HG02763 (cell line): ENCODE measurements around the gene ZNF324.
"Not testable (repeated sequence)": the region's sequence is repeated elsewhere in the genome, so short reads cannot be mapped to it uniquely, and the experiment has no call there.

Experiments used
- ATAC-seq: cut with Tn5 transposase; IDR thresholded peaks from one replicate; pipeline ENCODE4 v1.9.1; 2021; ENCODE audit warnings: mild to moderate bottlenecking, moderate library complexity; ENCODE audit not compliant: unreplicated experiment

Gene ZNF324

DNA sequence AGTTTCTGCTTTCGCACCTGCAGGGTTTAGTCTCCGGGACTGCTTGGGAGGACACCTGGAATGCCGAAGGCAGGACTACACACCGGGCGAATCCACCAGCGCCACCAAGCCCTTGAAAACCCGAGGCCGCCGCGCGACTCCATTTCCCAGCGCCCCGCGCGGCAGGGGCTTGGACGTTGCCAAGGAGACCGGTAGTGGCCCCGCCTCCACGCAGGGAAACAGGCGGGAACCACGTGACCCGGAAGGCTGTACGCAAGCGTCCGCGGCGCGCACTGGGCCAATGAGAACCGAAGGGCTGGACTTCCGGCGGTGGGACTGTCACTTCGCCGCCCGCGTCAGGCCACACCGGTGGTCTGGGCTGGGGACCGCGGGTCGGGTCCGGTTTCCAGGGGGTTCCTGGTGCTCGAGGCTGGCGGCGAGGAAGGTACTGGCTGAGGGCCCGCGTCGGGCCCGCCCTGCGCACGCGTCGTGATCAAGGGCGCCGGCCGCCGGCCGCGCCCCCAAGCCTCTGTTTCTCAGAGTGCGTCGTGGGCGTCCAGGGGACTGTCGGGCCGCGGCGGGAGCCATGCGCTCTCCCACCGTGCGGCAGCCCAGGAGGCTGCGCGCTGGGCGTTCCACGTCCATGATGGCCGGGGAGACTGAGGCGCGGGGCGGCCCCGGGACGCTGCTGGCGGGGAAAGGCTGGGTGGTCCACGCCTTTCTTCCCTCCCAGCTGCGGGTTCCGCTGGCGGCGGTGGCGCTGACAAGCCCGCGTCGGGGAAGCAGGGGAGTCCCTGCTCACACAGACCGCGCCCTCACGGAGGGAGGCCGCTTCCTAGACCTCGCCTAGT lies at the start of gene ZNF324:
Gene ZNF324 (plus strand): TSS at position 321 of the 830 bp plus-strand sequence. CDS start 2,106 bp downstream, outside the sequence.
- peak; percentile 87 for ATAC-seq

DNA sequence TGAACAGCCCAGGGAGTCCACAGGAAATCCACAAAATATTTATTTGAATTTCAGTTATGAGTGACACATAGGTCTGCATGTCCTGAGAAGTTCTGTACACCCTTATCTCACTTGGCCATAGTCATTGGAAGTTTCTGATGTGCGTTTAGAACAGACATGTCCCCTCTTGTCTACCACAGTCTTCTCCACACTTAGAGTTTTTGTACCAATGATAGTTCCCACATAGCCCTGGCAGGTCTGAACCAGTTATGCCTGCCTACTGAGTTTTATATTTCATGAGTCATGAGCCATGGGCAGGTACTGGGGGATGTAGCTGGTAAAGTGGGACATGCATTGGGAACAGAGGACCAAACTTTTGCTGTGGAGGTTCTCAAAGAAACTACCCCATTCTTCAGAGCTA lies 38.3 kb upstream of the ZNF324 start:
- ATAC-seq = no peak

- no peak for ATAC-seq
Measured at GRCh38 chr19:58429745-58430144, 37.1 kb upstream of the ZNF324 start.

DNA sequence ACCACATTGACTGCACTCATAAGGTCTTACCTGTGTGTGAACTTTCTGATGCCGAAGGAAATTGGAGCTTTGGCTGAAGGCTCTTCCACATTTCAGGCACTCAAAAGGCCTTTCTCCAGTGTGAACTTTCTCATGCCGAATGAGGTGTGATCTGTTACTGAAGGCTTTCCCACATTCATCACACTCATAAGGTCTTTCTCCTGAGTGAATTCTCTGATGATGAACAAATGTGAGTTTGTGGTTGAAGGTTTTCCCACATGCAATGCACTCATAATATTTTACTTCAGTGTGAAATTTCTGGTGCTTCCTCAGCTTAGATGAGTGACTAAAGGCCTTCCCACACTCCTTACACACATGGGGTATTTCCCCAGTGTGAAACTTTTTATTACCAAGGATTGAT lies 32.7 kb upstream of the ZNF324 start:
- ATAC-seq = no peak

DNA sequence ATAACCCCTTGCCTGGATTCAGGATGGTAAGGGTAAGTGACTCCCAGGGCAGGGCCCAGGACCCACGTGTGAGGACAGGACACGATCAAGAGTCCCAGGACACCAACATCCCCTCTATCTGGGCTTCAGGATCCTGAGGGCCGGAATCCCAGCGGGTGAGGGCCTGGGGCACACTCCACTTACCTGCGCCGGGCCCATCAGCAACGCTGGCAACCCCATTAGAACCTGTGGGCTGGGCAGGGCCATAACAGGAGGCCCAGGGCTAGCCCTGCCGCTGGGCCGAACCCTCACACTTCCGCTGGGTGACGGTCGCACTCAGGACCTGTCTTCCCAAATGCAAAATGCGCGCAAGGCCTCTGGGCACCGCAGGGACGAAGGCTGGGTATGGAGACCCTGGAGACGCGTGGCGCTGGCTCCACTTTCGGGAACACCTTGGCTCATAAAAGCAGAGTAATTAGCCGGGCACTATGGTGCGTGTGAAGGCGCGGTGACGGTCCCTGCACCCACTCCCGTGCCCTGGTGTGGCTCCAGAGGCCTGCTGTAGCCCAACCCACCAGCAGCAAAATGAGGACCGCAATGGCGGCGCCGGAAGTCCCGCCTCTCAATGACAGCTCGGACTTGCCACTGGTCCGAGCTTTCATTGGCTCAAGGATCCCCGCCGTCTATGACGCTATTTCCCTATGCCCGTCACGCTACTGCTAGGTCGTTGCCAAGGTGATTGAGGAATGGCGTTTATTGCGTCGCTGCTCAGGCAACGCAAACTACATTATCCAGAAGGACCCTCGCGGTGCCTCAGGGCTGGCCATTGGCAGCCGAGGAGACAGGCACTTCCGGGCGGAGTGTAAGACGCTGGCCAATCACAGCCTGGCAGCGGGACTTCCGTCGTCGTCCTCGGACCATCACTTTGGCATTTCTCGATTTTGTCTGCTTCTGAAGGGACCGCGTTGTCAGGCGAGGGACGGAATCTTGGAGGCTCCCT lies 27.0 kb upstream of the ZNF324 start, which contains the start of gene ZNF132:
Gene ZNF132 (minus strand): TSS at position 578 of the 979 bp plus-strand sequence. CDS start 332 bp downstream, at position 246.
- peak; percentile 96 for ATAC-seq

DNA sequence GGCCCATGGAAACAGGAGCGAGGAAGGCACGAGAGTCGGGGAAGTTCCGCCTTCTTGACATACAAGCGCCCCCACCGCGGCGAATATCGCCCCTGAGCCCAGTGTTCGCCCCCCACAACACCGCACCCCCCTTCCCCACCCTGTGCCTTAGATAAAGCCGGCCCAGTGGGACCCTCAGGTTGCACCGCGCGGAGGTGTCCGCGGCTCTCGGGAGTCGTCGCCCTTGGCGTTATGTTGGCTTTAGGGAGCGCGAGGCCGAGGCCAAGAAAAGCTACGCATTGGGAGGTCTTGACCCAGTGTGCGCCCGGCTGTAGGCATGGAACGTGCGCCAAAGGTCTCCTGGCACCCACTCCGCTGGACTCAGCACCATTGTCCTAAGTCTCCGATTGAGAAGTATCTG lies 26.3 kb upstream of the ZNF324 start:
- ATAC-seq = no peak

DNA sequence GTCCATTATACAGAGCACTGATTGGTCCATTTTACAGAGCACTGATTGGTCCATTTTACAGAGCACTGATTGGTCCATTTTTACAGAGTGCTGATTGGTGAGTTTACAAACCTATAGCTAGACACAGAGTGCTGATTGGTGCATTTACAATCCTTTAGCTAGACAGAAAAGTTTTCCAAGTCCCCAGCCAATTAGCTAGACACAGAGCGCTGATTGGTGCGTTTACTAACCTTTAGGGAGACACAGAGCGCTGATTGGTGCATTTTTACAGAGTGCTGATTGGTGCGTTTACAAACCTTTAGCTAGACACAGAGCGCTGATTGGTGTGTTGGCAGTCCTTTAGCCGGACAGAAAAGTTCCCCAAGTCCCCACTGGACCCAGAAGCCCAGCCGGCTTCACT lies 23.9 kb upstream of the ZNF324 start:
- not testable (repeated sequence) for ATAC-seq

DNA sequence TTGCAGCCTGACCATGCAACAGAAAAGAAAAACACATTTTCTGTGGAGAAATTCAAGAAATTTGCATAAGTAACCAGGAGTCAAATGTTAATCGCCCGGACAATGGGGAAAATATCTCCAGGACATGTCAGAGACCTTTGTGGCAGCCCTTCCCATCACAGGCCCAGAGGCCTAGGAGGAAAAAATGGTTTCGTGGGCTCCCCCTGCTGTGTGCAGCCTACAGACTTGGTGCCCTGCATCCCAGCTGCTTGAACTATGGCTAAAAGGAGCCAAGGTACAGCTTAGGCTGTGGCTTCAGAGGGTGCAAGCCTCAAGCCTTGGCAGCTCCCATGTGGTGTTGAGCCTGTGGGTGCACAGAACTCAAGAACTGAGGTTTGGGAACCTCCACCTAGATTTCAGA lies 18.0 kb upstream of the ZNF324 start:
- not testable (repeated sequence) for ATAC-seq

DNA sequence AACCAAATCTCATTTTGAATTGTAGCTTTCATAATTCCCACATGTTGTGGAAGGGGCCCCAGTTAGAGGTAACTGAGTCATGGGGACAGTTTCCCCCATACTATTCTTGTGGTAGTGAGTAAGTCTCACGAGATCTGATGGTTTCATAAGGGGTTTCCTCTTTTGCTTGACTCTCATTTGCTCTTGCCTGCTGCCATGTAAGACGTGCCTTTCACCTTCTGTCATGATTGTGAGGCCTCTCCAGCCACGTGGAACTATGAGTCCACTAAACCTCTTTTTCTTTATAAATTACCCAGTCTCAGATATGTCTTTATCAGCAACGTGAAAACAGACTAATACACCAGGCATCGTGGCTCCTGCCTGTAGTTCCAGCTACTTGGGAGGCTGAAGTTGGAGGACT lies 16.9 kb upstream of the ZNF324 start:
- ATAC-seq = not testable (repeated sequence)

- ATAC-seq = peak; percentile 11
Measured at GRCh38 chr19:58450856-58451357, 16.0 kb upstream of the ZNF324 start.

DNA sequence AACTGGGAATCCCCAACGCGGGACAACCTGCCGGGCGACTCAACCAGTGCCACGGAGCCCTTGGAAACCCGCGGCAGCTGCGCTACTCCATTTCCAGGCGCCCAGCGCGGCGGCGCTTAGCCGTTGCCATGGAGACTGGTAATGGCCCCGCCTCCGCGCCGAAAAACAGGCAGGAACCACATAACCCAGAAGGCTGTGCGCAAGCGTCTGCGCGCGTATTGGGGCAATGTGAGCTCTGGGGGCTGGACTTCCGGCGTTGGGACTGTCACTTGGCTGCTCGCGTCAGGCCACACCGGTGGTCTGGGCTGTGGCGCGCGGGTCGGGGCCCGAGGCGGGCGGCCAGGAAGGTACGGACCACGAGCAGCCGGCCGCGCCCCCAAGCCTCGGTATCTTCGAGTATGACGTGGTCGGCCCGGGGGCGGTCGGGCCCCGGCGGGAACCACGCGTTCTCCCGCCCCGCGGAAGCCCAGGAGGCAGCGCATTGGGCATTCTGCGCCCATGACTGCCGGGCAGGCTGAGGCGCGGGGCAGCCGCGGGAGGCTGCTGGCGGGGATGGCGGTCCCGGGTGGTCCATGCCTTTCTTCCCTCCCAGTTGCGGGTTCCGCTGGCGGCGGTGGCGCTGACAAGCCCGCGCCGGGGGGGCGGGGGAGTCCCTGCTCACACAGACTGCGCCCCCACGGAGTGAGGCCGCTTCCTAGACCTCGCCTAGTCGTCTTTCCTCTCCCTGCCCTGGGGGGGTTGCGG lies 15.3 kb upstream of the ZNF324 start, which contains the start of gene ZNF324B:
Gene ZNF324B (plus strand): TSS at position 265 of the 744 bp plus-strand sequence. CDS start 2,080 bp downstream, outside the sequence.
- peak; percentile 97 for ATAC-seq

- no peak for ATAC-seq
Measured at GRCh38 chr19:58453743-58454142, 13.1 kb upstream of the ZNF324 start.

DNA sequence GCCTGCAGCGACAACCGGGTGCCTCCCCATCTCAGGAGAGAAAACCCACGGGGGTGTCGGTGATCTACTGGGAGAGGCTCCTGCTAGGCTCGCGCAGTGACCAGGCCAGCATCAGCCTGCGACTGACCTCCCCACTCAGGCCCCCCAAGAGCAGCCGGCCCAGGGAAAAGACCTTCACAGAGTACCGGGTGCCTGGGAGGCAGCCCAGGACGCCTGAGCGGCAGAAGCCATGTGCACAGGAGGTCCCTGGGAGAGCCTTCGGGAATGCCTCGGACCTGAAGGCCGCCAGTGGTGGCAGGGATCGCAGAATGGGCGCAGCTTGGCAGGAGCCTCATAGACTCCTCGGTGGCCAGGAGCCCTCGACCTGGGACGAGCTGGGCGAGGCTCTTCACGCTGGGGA lies 11.6 kb upstream of the ZNF324 start:
- no peak for ATAC-seq

DNA sequence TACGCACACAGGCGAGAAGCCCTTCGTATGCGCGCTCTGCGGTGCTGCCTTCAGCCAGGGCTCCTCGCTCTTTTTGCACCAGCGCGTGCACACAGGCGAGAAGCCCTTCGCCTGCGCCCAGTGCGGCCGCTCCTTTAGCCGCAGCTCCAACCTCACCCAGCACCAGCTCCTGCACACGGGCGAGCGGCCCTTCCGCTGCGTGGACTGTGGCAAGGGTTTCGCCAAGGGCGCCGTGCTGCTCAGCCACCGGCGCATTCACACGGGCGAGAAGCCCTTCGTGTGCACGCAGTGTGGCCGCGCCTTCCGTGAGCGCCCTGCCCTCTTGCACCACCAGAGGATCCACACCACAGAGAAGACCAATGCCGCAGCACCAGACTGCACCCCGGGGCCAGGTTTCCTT lies 10.8 kb upstream of the ZNF324 start:
- ATAC-seq = no peak

DNA sequence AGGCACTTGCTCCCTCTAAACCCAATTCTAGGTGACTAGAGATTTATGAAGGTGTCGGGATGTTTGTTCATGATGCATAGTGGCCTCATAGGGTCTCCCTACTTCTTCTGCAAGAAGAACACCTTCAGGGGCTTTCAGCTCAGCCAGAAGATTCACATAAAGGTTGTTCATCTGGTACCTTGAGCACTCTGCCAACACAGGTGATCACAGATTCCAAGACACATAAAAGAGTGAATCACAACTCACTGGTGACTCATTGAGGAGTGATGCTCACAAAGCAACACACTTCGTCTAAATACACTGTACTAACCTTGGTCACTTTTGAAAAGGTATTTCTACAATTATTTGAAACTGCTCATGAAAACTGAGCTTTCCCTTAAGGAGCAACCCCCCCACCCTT lies 6.8 kb upstream of the ZNF324 start:
- ATAC-seq = no peak

- no peak for ATAC-seq
Measured at GRCh38 chr19:58466089-58466759, 656 bp upstream of the ZNF324 start.

- no peak for ATAC-seq
Measured at GRCh38 chr19:58468216-58468839, 1.4 kb downstream of the ZNF324 start.

DNA sequence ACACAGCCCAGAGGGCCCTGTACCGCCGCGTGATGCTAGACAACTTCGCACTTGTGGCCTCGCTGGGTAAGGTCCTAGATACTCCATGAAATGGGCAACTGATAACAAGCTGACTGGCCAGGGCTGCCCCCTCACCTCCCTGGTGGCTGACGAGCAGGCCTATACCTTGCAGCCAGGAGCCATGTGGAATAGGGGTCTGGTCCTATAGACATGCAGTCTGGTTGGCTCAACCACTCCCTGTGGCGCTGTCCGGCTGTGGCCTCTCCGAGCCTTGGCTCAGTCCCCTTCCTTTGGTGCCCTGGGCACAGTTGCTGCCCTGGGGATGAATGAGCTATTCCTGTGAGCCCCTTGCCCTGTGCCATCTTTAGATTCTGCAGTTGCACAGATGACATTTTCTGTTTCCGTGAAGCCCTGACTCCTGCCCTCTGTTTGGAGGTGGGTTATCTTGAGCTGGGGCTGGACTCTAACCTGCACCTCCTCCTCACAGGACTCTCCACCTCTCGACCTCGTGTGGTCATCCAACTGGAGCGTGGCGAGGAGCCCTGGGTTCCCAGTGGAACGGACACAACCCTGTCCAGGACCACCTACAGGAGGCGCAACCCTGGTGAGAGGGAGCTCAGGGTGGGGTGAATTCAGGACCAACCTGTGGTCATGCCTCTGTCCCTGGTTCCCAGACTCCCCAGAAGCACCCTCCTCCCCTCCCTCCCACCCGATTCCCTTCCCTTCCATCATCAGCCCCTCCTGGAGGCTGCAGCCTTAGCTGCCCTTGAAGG lies 2.5 kb downstream of the ZNF324 start:
- no peak for ATAC-seq
